GM13977 (cell line): ENCODE measurements around the gene GALT.
A peak's percentile ranks its signal among the peaks of the same experiment; 100 is the strongest.

ENCODE experiments used
- DNase-seq: peaks from one replicate; pipeline ENCODE4 v3.0.0; 2012; ENCODE audit warnings: low spot score
- in situ Hi-C: fragments of 300-500 bp; cut with MboI; formaldehyde crosslinking; loops from one replicate; pipeline ENCODE4 v1.12.0; 2022; ENCODE audit warnings: low sequenced_read_pairs, low pct_unique_long_range_greater_than_20kb, mixed read lengths, inconsistent platforms; ENCODE audit not compliant: unreplicated experiment
- TF ChIP-seq, protein P1 (sequence below): IDR thresholded peaks from 2 replicates; pipeline ENCODE4 v1.5.1; 2012; ENCODE audit warnings: mild to moderate bottlenecking, control low read depth; ENCODE audit not compliant: insufficient read depth; ENCODE audit errors: extremely low read depth, missing control alignments

The GALT gene

GRCh38 chr9:34615132-34615531 lies 31.3 kb upstream of the GALT start:
- no peak for DNase-seq
- TF ChIP-seq, protein P1, sequence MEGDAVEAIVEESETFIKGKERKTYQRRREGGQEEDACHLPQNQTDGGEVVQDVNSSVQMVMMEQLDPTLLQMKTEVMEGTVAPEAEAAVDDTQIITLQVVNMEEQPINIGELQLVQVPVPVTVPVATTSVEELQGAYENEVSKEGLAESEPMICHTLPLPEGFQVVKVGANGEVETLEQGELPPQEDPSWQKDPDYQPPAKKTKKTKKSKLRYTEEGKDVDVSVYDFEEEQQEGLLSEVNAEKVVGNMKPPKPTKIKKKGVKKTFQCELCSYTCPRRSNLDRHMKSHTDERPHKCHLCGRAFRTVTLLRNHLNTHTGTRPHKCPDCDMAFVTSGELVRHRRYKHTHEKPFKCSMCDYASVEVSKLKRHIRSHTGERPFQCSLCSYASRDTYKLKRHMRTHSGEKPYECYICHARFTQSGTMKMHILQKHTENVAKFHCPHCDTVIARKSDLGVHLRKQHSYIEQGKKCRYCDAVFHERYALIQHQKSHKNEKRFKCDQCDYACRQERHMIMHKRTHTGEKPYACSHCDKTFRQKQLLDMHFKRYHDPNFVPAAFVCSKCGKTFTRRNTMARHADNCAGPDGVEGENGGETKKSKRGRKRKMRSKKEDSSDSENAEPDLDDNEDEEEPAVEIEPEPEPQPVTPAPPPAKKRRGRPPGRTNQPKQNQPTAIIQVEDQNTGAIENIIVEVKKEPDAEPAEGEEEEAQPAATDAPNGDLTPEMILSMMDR = no peak
- in situ Hi-C loops = no loop called here

DNA sequence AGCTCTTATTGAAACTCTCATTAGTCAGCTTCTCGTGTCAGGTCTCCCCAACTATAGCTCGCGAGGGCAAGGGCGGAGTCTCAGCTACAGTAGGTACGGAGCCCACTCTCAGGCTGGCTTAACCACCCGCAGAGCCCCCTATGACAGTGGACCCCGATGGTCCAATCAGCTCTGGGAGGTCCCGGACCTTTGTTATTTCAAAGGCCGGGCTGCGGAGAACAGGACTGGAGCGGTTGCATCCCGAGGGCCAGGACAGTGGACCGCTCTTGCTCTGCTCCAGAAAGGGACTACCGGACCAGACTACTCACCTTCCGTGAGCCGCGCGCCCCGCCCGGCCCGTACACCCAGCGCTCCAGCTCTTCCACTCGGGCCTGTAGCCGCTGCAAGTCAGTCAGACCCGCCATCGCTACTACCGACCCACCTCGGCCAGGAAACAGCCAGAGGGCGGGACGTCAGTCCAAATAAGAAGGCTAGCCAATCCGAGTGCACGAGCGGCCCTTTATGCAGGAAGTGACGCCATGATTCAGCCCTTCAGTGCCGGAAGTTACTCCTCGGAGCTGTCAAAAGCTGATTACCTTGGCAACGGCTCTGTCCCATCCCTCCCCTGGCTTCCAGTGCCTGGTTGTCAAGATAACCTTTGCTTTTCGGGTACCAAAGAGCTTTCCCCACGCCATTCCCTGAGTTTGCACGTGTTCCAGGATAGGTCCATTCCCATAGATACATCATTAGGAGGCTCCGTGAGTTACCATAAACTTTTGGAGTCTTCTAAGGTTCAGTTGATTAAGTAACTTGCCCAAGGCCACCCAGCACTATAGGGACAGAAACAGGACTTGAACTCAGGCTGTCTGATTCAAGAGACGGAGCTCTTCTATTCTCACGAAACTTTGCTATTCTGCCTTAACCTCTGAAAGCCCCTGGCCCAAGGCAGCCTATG lies 26.1 kb upstream of the GALT start, which contains the start of gene DCTN3:
Gene DCTN3, minus strand, starts transcription at position 435 of the 934 bp plus-strand sequence. Its CDS starts 31 bp downstream, at position 404.
- TF ChIP-seq, protein P1 = no peak
- peak; percentile 97 for DNase-seq
- in situ Hi-C loops = no loop called here

DNA sequence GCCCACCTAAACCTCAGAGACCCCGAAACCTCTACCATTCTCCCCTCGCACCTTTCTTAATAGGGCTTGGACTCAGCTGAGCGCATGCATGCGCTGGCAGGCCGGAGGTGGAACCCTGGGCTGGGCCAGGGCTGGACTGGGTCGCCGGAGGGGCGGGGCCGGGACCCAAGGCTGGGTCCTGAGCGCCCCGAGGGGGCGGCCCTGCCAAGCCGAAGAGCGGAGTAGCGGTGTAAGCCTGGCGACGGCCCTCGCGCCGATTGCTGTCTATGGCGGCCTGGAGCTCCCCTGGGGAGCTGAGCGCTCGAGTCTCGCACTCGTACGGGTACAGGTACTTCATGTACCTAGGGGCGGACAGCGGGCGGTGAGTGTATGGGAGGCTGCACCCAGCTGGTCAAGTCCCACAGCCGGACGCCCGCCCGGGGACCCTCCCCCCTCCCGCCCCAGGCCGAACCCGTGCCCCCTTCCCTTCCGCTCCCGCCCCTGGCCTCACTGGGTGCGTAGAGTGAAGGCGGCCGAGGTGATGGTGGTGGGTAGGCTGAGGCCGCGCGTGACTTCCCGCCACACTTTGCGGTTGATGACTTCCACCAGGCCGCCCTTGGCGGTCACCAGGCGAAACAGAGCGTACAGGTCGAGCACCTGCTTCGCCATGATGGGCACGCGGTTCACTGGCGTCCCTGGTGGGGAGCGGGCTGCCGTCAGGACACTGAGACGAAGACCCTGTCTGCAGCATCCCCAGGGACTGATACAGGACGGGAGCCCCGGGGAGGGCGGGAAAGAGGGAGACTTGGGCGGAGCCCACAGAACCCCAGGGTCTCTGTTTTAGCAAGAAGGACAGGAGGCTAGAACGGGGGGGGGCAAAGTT lies 22.9 kb upstream of the GALT start:
- in situ Hi-C loops = no loop called here
- DNase-seq = no peak
- TF ChIP-seq, protein P1 = no peak

DNA sequence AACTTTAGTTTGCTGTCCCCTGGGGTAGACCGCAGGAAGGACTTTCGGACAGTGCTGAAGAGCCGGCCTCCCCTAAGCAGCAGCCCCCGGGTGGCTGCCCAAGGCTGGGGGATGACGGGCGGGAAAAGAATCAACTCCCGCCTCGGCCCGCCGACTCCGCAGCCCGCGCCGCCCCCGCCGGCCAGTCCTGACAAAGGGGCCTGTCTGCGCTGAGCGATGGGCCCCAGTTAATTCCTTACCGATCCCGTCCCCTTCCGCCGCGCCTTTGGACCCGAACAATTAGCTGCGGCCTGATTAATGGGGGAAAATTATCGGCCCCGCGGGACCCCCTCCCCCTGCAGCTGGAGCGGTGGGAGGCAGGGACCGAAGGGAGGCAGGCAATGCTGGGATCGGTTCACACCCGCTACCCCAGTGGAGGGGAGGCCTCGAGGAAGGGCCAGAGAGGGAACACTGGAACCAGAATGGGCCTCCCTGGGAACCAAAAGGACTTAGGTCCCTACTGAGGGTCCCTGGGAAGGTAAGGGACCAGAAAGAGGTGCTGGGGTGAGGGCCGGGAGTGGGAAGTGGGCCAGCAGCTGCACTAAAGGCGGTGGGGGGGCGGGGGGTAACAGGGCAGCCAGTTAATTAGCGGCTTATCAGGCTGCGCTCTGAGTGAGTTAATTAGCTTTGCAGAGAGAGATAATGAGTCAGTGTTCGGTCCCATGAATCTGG lies 21.8 kb upstream of the GALT start:
- DNase-seq = no peak
- TF ChIP-seq, protein P1 = no peak
- in situ Hi-C loops = no loop called here

- TF ChIP-seq, protein P1 = no peak
- DNase-seq = no peak
- in situ Hi-C loops = no loop called here
Observed at GRCh38 chr9:34625186-34625486, 21.3 kb upstream of the GALT start.

GRCh38 chr9:34627716-34628655 lies 18.5 kb upstream of the GALT start:
- no peak for DNase-seq
- in situ Hi-C loops = no loop called here
- TF ChIP-seq, protein P1 = no peak
